Large intestine (tissue), 3 donors: Measurements from ENCODE around the gene KIAA1549. TPM values are rescaled to one million over a fixed set of nuclear protein-coding genes. Genes with fewer than 3 reads are reported as not detected.

Source experiments
- DNase-seq, 2 donors: peaks; one replicate each; pipeline versions ENCODE4 v3.0.0 to v3.0.0-alpha.2; 2013
- H3K27ac ChIP-seq: one replicate; pipeline ENCODE4 v1.5.1; 2013; ENCODE audit warnings: low read length
- H3K27me3 ChIP-seq: 2 replicates; pipeline ENCODE4 v1.6.1; 2013; ENCODE audit warnings: low read length; ENCODE audit not compliant: control insufficient read depth, insufficient read depth
- H3K36me3 ChIP-seq: 2 replicates; pipeline ENCODE4 v1.6.1; 2013; ENCODE audit warnings: low read length; ENCODE audit not compliant: control insufficient read depth, insufficient read depth
- H3K4me1 ChIP-seq: one replicate; pipeline ENCODE4 v1.6.1; 2013; ENCODE audit warnings: low read length; ENCODE audit not compliant: control insufficient read depth, insufficient read depth
- H3K4me3 ChIP-seq: one replicate; pipeline ENCODE4 v1.5.1; 2013; ENCODE audit warnings: low read length
- H3K9me3 ChIP-seq: one replicate; pipeline ENCODE4 v1.6.1; 2013; ENCODE audit warnings: mild to moderate bottlenecking, low read depth, low read length, moderate library complexity; ENCODE audit not compliant: control insufficient read depth
- WGBS: methylation state at CpG from one replicate; pipeline ENCODE4 v1.1.5; 2013; ENCODE audit warnings: low lambda C conversion rate; ENCODE audit not compliant: insufficient coverage; 5-methylcytosine and 5-hydroxymethylcytosine counted together
- polyA plus RNA-seq: library from polyadenylated mRNA; unstranded; fragments of 120-200 nt; gene quantifications from one replicate; pipeline ENCODE4 v1.2.1, GENCODE V29; 2013

Gene KIAA1549
- polyA plus RNA-seq, 1 donor, result 3.9 TPM

DNA sequence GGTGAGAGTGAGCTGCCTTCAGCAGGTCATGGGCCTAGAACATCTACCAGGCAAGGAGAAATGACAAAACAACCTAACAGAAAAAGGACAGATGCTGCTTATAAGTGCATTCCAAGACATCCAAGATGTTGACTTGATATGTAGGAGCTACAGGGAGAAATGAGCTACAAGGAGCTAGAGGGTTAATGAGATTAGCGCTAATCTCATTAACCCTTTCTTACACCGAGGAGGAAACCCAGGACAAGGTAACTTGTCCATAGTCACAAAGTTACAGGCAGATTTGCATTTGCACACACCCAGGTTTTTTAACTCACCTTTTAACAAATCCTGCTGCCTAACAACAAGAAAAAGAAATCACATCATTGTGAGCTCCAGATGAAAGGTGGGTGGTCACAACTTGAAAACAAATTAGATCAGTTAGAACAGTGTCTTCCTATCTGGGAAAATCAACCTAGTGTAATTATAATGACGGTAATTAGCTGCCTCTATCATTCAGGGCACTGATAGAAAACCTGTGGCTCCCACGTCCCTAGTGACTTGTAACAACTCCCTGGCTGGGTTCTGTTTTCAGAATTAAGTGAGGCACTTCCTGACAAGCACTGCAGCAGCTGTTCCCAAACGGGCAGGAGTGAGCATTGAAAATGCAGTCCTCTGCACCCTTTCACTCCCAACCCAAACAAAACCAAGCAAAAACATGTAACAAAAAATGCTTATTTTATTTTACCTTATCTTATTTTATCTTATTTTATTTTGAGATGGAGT lies 5.7 kb downstream of the KIAA1549 start:
- DNase-seq, result no peak
- Histone ChIP-seq H3K4me3 (no peak overlapping the region), H3K27me3 (peaks cover 4% of the 10 kb centered on the region), H3K36me3 (no peaks in the 10 kb centered on the region), H3K27ac (no peak overlapping the region), H3K4me1 (peaks cover 5% of the 10 kb centered on the region), H3K9me3 (no peaks in the 10 kb centered on the region)
- 17% methylated on average over 1 of the region's 5 CpGs for WGBS

DNA sequence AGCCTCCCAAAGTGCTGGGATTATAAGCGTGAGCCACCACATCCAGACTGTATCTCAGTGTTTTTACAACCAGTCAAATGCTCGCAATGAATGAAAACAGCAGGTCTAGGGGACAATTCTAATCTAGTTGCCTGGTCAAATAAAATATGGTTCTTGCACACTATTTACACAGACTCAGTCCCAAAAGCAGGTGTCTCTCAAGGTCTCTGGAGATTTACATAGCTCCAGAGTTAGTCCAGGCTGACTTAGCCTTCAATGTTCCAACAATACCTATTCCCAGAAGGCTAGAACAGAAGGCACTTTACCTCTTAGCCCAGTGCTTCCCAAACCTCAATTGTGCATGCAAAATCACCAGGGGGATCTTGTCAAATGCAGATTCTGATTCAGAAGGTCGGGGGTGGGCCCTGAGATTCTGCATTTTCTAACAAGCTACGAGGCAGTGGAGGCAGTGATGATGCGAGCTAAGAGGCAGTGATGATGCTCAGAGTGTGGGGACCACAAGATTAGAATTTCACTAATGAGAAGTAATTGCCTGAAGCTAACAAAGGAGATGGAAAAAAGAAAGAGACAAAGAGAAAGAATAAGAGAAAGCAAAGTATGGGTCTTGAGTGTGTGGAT lies 6.4 kb downstream of the KIAA1549 start:
- 70% methylated on average over 3 of the region's 5 CpGs for WGBS
- DNase-seq, result no peak
- Histone ChIP-seq H3K27me3 (peaks cover 4% of the 10 kb centered on the region), H3K27ac (no peak overlapping the region), H3K9me3 (no peaks in the 10 kb centered on the region), H3K36me3 (no peaks in the 10 kb centered on the region), H3K4me1 (peaks cover 2% of the 10 kb centered on the region), H3K4me3 (no peak overlapping the region)

DNA sequence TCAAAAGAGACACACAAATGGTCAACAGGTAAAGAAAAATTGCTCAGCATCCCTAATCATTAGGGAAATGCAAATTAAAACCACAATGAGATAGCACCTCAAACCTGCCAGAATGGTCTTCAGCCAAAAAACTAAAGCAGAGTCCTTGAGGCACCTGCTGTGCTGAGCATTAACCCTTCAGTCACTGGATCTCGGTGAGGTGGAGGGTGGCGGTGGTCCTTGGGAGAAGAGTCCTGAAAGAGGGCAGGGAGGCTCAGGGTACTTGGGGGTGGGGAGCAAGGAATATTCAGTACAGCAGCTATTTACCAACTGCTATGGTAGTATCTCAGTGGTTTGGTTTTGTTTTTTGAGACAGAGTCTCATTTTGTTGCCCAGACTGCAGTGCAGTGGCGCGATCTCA lies 7.1 kb downstream of the KIAA1549 start:
- WGBS, result no CpG with 5 or more reads among the region's 4 CpGs
- Histone ChIP-seq H3K4me1 (no peaks in the 10 kb centered on the region), H3K36me3 (no peaks in the 10 kb centered on the region), H3K27me3 (no peaks in the 10 kb centered on the region), H3K4me3 (no peak overlapping the region), H3K27ac (no peak overlapping the region), H3K9me3 (no peaks in the 10 kb centered on the region)
- no peak for DNase-seq

DNA sequence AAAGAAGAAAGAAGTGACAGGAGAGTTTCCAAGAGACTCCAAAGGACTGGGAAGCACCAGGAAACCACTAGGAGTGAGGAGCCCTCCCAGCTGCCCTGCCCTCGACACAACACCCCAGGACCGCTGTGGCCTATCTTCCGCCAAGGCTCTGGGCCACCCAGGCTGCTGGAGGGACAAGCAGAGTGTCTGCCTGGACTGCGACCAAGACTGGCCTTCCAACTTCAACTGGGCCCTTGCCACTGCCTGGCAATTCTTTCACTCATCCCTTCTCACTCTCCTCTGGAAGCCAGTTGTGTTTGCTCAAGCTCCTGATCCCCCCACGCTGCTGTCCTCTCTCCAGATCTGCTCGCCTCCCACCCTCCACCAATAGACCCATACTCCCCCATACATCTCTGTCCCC lies 10.2 kb downstream of the KIAA1549 start:
- H3K27me3 ChIP-seq, result no peaks in the 10 kb centered on the region
- H3K36me3 ChIP-seq, result no peaks in the 10 kb centered on the region
- WGBS, result 79% methylated on average over 2 of the region's 6 CpGs
- H3K4me1 ChIP-seq, result no peaks in the 10 kb centered on the region
- H3K4me3 ChIP-seq, result no peak overlapping the region
- no peak overlapping the region for H3K27ac ChIP-seq
- no peak for DNase-seq
- no peaks in the 10 kb centered on the region for H3K9me3 ChIP-seq

DNA sequence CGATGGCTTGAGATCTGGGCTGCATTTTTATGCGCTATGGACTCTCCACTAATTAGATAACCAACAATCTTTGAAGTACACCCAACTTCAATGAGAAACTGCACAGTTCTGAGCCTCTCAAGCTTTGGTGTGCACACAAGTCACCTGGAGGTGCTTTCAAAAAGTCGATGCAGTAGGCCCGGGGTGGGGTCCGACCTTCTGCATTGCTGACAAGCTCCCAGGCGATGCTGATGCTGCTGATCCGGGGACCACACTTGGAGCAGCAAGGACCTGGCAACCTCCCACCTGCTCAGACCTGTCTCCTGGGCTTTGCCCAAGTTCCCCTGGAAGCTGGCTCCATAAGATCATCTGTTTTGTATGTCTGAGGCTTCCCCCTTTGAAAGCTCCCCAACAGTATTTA lies 10.7 kb downstream of the KIAA1549 start:
- H3K27me3 ChIP-seq, result no peaks in the 10 kb centered on the region
- no peaks in the 10 kb centered on the region for H3K36me3 ChIP-seq
- no peak for DNase-seq
- no peaks in the 10 kb centered on the region for H3K4me1 ChIP-seq
- no peak overlapping the region for H3K27ac ChIP-seq
- H3K9me3 ChIP-seq, result no peaks in the 10 kb centered on the region
- no peak overlapping the region for H3K4me3 ChIP-seq
- WGBS, result no CpG with 5 or more reads among the region's 7 CpGs

DNA sequence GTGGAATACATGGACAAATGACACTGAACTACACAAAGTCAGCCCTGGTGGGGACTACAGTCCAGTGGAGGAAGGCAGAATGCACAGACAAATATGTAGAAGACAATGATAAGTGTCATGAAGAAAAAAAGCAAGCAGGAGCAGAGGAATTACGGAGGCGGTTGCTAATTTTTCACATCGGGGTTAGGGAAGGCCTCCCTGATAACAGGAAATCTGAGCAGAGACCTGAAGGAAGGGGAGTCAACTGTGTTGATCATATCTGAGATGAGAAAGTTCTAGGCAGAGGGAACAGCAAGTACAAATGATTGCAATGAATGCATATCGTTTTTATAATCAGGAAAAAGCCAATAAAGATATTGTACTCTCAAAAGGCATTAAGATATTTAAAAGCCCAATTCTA lies 14.0 kb downstream of the KIAA1549 start:
- no peaks in the 10 kb centered on the region for H3K4me1 ChIP-seq
- no peak overlapping the region for H3K27ac ChIP-seq
- WGBS, result 86% methylated on average over 1 of the region's 4 CpGs
- no peak for DNase-seq
- H3K4me3 ChIP-seq, result no peak overlapping the region
- no peaks in the 10 kb centered on the region for H3K27me3 ChIP-seq
- no peaks in the 10 kb centered on the region for H3K36me3 ChIP-seq
- no peaks in the 10 kb centered on the region for H3K9me3 ChIP-seq

DNA sequence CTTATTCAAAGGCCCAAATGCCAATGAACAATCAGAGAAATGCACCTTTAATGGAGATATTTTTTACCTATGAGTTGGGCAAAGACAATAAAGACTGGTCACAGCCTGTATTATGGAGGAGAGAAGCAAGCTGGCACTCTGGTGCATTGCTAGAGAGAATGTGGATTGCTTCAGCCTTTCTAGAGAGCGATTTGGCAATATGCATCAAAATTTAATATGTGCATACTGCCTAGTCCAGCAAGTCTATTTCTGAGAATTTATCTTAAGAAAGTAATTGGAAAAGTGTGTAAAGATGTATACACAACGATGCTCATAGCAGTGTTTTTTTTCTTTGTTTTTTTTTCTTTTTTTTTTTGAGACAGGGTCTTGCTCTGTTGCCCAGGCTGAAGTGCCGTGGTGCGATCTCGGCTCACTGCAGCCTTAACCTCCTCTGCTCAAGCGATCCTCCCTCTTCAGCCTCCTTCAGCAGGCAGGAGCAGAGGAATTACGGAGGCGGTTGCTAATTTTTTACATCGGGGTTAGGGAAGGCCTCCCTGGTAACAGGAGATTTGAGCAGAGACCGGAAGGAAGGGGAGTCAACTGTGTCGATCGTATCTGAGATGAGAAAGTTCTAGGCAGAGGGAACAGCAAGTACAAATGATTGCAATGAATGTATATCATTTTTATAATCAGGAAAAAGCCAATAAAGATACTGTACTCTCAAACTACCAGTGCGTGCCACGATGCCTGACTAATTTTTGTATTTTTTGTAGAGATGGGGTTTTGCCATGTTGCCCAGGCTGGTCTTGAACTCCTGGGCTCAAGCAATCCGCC lies 16.4 kb downstream of the KIAA1549 start:
- 80% methylated on average over 2 of the region's 15 CpGs for WGBS
- DNase-seq, result no peak
- Histone ChIP-seq H3K9me3 (no peaks in the 10 kb centered on the region), H3K4me3 (no peak overlapping the region), H3K36me3 (no peaks in the 10 kb centered on the region), H3K27ac (no peak overlapping the region), H3K4me1 (no peaks in the 10 kb centered on the region), H3K27me3 (no peaks in the 10 kb centered on the region)

DNA sequence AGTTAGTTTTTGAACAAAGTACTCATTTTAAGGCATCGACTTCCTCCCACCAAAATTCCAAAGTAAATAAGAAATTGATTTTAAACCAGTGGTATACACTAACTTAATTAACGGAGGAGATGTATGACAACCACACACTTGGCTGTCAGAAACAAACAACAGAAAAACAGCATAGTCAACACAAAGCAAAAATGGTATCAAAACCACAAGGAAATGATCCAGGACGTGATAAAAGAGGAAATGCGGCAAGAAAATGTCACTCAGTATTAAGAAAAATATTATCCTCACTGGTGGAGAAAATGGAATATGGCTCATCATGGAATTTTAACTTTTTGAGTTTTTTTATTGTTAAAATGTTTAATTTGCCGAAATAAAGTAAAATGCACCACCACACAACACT lies 17.5 kb downstream of the KIAA1549 start:
- Histone ChIP-seq H3K4me1 (no peaks in the 10 kb centered on the region), H3K4me3 (no peak overlapping the region), H3K27me3 (no peaks in the 10 kb centered on the region), H3K27ac (no peak overlapping the region), H3K36me3 (no peaks in the 10 kb centered on the region), H3K9me3 (no peaks in the 10 kb centered on the region)
- no peak for DNase-seq
- 87% methylated on average over 4 of the region's 5 CpGs for WGBS

DNA sequence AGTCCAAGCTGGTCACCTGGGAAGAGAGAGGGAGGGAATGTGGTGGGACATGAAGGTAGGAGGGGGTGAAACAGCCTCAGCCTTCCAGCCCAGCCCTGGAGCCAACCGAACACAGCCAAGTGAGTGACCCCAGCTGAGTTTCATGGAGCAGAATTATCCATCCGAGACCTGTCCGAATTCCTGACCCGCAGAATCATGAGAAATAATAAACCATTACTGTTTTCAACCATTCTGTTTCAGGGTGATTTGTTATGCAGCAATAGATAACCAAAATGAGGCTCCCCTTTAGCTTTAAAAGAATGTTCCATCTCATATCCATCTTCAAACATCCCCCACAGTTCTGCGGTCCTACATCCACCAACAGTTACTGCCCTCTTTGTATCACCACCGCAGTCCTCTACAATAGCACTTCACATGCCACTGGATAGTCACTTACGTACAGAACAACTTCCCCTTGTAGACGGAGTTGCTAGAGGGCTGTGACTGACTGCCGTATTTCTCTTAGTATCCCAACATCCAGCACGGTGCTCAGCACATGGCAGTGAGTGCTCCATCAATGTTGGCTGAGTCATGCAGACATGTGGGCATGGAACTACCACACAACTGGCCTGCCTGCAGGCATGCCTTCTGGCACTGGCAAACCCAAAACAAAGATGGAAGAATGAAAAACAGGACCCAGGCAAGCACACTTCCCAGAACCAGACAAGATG lies 18.5 kb downstream of the KIAA1549 start:
- Histone ChIP-seq H3K9me3 (no peaks in the 10 kb centered on the region), H3K27me3 (no peaks in the 10 kb centered on the region), H3K36me3 (no peaks in the 10 kb centered on the region), H3K4me3 (no peak overlapping the region), H3K27ac (no peak overlapping the region), H3K4me1 (no peaks in the 10 kb centered on the region)
- no CpG with 5 or more reads among the region's 10 CpGs for WGBS
- DNase-seq, result no peak

DNA sequence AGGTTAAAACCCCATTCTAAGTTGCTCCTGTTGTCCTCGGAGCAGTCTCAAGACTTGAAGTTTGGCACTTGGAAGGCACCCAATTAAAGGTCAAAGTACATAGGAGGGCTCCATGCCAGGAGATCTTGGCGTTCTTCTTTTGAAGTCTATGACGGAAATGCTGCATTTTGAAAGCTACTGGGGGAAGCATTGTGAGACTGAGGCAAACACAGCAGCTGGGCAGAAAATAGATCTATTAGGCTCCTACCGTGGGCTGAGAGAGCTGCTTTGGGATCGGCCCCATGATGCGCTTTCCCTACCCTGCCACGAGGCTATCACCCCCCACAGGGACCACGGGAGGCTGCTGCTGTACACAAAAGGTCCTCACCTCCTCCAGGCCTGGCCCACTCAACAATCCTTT lies 20.0 kb downstream of the KIAA1549 start:
- no peaks in the 10 kb centered on the region for H3K4me1 ChIP-seq
- no peaks in the 10 kb centered on the region for H3K9me3 ChIP-seq
- no peak for DNase-seq
- H3K27ac ChIP-seq, result no peak overlapping the region
- WGBS, result no CpG with 5 or more reads among the region's 8 CpGs
- no peak overlapping the region for H3K4me3 ChIP-seq
- H3K27me3 ChIP-seq, result no peaks in the 10 kb centered on the region
- no peaks in the 10 kb centered on the region for H3K36me3 ChIP-seq
